A673 (cell line): ENCODE measurements around the gene CREB5.

Experiments used
- CTCF ChIP-seq: fragments of 300-800, 200-600 bp; sonication (generic); conservative IDR thresholded peaks from 2 replicates; pipeline ENCODE4 v1.5.1; 2017; ENCODE audit warnings: low read depth, mild to moderate bottlenecking, antibody characterized with exemption, low read length, moderate library complexity, mixed read lengths
- EZH2 ChIP-seq: fragments of 200-600 bp; sonication (generic); IDR thresholded peaks from 2 replicates; pipeline ENCODE4 v1.6.1; 2017; ENCODE audit warnings: borderline replicate concordance, low read depth, mild to moderate bottlenecking, mixed read lengths, antibody characterized with exemption, low read length; ENCODE audit not compliant: poor library complexity, severe bottlenecking

GRCh38 chr7:28582226-28582625 is 169.9 kb downstream of the CREB5 start:
- TF ChIP-seq CTCF = no peak
- TF ChIP-seq EZH2 = no peak
